A549 (cell line): ENCODE results near the gene DNAH11. TPM values are rescaled to one million over a fixed set of nuclear protein-coding genes. Genes with fewer than 3 reads are reported as not detected.

ENCODE experiments used
- ATAC-seq, 2 experiments: fragments of 200-7000 bp in 1 of 2; fragments of >200 bp in 1 of 2; cut with Nextera tagmentation in 1 of 2; cut with Tn5 transposase in 1 of 2; 3 replicates each; pipeline versions ENCODE4 v1.8.0 to v1.9.1; 2018 to 2020; ENCODE audit warnings: mild to moderate bottlenecking in 1 of 2, moderate library complexity in 1 of 2
- CTCF ChIA-PET: fragments of 300-600 bp; sonication (Branson Sonifier 250); formaldehyde crosslinking; extraction: SDS; loops from one replicate; lab custom pipeline; 2021; ENCODE audit warnings: antibody characterized with exemption, inconsistent platforms; lab: Yijun Ruan, JAX
- POLR2A ChIA-PET: fragments of 350-600 bp; formaldehyde crosslinking; extraction: SDS; loops from one replicate; lab custom pipeline; 2021; ENCODE audit warnings: antibody characterized with exemption, inconsistent platforms; lab: Yijun Ruan, JAX
- DNase-seq, 2 experiments: peaks; one replicate each; pipeline versions ENCODE4 v3.0.0 to v3.0.0-alpha.2; 2011 to 2016; ENCODE audit warnings: low read depth in 1 of 2, low spot score in 1 of 2
- FAIRE-seq: peaks from 2 replicates; lab custom pipeline; 2011; peaks lifted over from hg19 to GRCh38; lab: Jason Lieb, UNC
- H3K27ac ChIP-seq, 2 experiments: fragments of >200 bp; sonication (Bioruptor Twin); formaldehyde crosslinking; 3 replicates each; pipeline ENCODE4 v1.5.1; 2016 to 2017
- H3K4me1 ChIP-seq: fragments of >200 bp; sonication (Bioruptor Twin); formaldehyde crosslinking; 3 replicates; pipeline ENCODE4 v1.6.1; 2016
- H3K4me2 ChIP-seq: fragments of >200 bp; sonication (Bioruptor Twin); formaldehyde crosslinking; 3 replicates; pipeline ENCODE4 v1.6.1; 2016
- H3K4me3 ChIP-seq: fragments of >200 bp; sonication (Bioruptor Twin); formaldehyde crosslinking; 3 replicates; pipeline ENCODE4 v1.5.1; 2016
- H3K9me3 ChIP-seq: fragments of >200 bp; sonication (Bioruptor Twin); formaldehyde crosslinking; 3 replicates; pipeline ENCODE4 v1.6.1; 2016
- CEBPB ChIP-seq, 2 experiments: fragments of >200 bp in 1 of 2; sonication (Bioruptor Twin) in 1 of 2; formaldehyde crosslinking in 1 of 2; IDR thresholded peaks; 2 replicates each; pipeline ENCODE4 v1.6.1; 2012 to 2016
- CHD4 ChIP-seq: fragments of 200-600 bp; sonication (generic); IDR thresholded peaks from 2 replicates; pipeline ENCODE4 v1.6.1; 2016; ENCODE audit warnings: antibody characterized with exemption, mild to moderate bottlenecking, borderline replicate concordance
- EHMT2 ChIP-seq: fragments of 200-600 bp; sonication (generic); IDR thresholded peaks from 2 replicates; pipeline ENCODE4 v1.6.1; 2016; ENCODE audit warnings: antibody characterized with exemption, low read depth, mild to moderate bottlenecking, moderate library complexity
- ELK1 ChIP-seq: fragments of 150-350 bp; IDR thresholded peaks from 2 replicates; pipeline ENCODE4 v1.6.1; 2014; ENCODE audit warnings: low read depth, mild to moderate bottlenecking, low read length
- EP300 ChIP-seq, 2 experiments: fragments of >200 bp; sonication (Bioruptor Twin); formaldehyde crosslinking; IDR thresholded peaks; 2 replicates in 1 of 2; 3 replicates in 1 of 2; pipeline ENCODE4 v1.6.1; 2016 to 2017
- ESRRA ChIP-seq: fragments of 150-350 bp; IDR thresholded peaks from 2 replicates; pipeline ENCODE4 v1.6.1; 2014; ENCODE audit warnings: mild to moderate bottlenecking, low read length, borderline replicate concordance
- FOSL2 ChIP-seq, 2 experiments: fragments of 450-650 bp in 1 of 2; fragments of >200 bp in 1 of 2; sonication (Bioruptor Twin) in 1 of 2; formaldehyde crosslinking; IDR thresholded peaks; 2 replicates each; pipeline versions ENCODE4 v1.5.0 to v1.6.1; 2016 to 2020; ENCODE audit warnings: mild to moderate bottlenecking in 1 of 2, moderate library complexity in 1 of 2
- GATA3 ChIP-seq: IDR thresholded peaks from 2 replicates; pipeline ENCODE4 v1.6.1; 2012; ENCODE audit warnings: borderline replicate concordance
- HDAC2 ChIP-seq: fragments of 200-600 bp; sonication (generic); IDR thresholded peaks from 2 replicates; pipeline ENCODE4 v1.6.1; 2016
- HES2 ChIP-seq: fragments of >200 bp; sonication (Bioruptor Twin); formaldehyde crosslinking; IDR thresholded peaks from 2 replicates; pipeline ENCODE4 v1.6.1; 2016
- HEYL ChIP-seq: fragments of 250-450 bp; sonication (Bioruptor Pico); IDR thresholded peaks from 2 replicates; pipeline ENCODE4 v1.8.0; 2021; ENCODE audit warnings: mild to moderate bottlenecking, moderate library complexity
- HOXA7 ChIP-seq: fragments of 250-450 bp; sonication (Bioruptor Pico); IDR thresholded peaks from 2 replicates; pipeline ENCODE4 v1.5.0; 2020; ENCODE audit warnings: mild to moderate bottlenecking, moderate library complexity
- HOXB5 ChIP-seq: fragments of 250-450 bp; sonication (Bioruptor Pico); IDR thresholded peaks from 2 replicates; pipeline ENCODE4 v1.5.0; 2020; ENCODE audit warnings: mild to moderate bottlenecking, moderate library complexity
- JUNB ChIP-seq: fragments of >200 bp; sonication (Bioruptor Twin); formaldehyde crosslinking; IDR thresholded peaks from 2 replicates; pipeline ENCODE4 v1.6.1; 2016
- KDM1A ChIP-seq: fragments of 200-600 bp; sonication (generic); IDR thresholded peaks from 2 replicates; pipeline ENCODE4 v1.6.1; 2016; ENCODE audit warnings: low read depth, mild to moderate bottlenecking
- MAFK ChIP-seq: fragments of 450-650 bp; IDR thresholded peaks from 2 replicates; pipeline ENCODE4 v1.6.1; 2014; ENCODE audit not compliant: partially characterized antibody
- MYC ChIP-seq: IDR thresholded peaks from 2 replicates; pipeline ENCODE4 v1.6.1; 2012; ENCODE audit warnings: mild to moderate bottlenecking, inconsistent platforms, low read length, improper control_type of control experiment, borderline replicate concordance
- NFE2L2 ChIP-seq: fragments of 150-350 bp; conservative IDR thresholded peaks from 2 replicates; pipeline ENCODE4 v1.6.1; 2014; ENCODE audit warnings: low read length
- PBX3 ChIP-seq: IDR thresholded peaks from 2 replicates; pipeline ENCODE4 v1.6.1; 2012
- PHF8 ChIP-seq: fragments of 200-600 bp; sonication (generic); IDR thresholded peaks from 2 replicates; pipeline ENCODE4 v1.6.1; 2016; ENCODE audit warnings: low read depth, mild to moderate bottlenecking, antibody characterized with exemption, moderate library complexity, borderline replicate concordance
- POLR2A ChIP-seq: IDR thresholded peaks from 2 replicates; pipeline ENCODE4 v1.6.1; 2012; ENCODE audit warnings: mild to moderate bottlenecking, low read length
- RCOR1 ChIP-seq: fragments of 150-350 bp; IDR thresholded peaks from 2 replicates; pipeline ENCODE4 v1.6.1; 2014; ENCODE audit warnings: antibody characterized with exemption, low read length, low read depth
- RNF2 ChIP-seq: fragments of 200-600 bp; sonication (generic); IDR thresholded peaks from 2 replicates; pipeline ENCODE4 v1.6.1; 2016; ENCODE audit warnings: low read depth, mild to moderate bottlenecking, antibody characterized with exemption, moderate library complexity, borderline replicate concordance
- ZFP36 ChIP-seq: fragments of 450-650 bp; IDR thresholded peaks from 2 replicates; pipeline ENCODE4 v1.6.1; 2014; ENCODE audit warnings: borderline replicate concordance; ENCODE audit not compliant: partially characterized antibody
- ZNF302 ChIP-seq: fragments of 250-450 bp; sonication (Bioruptor Pico); IDR thresholded peaks from 2 replicates; pipeline ENCODE4 v1.9.0; 2021; ENCODE audit warnings: inconsistent platforms, mild to moderate bottlenecking, moderate library complexity
- ZSCAN20 ChIP-seq: fragments of 250-450 bp; sonication (Bioruptor Pico); IDR thresholded peaks from 2 replicates; pipeline ENCODE4 v1.8.0; 2022; ENCODE audit warnings: mild to moderate bottlenecking, moderate library complexity
- WGBS: methylation state at CpG from one replicate; pipeline ENCODE4 v1.1.6; 2017; ENCODE audit errors: missing lambda C conversion rate; 5-methylcytosine and 5-hydroxymethylcytosine counted together
- polyA plus RNA-seq, 4 experiments: library from polyadenylated mRNA; depleted of rRNA in 3 of 4; stranded (reverse); fragments of >200 nt; fragmentation: RNase III in 1 of 4; extraction: RNeasy Plus Mini Kit Qiagen cat#74134 plus additional on column Dnase treatment in 1 of 4; gene quantifications; 2 replicates in 3 of 4; 3 replicates in 1 of 4; pipeline ENCODE4 v1.2.3, GENCODE V29; 2011 to 2017

DNAH11 gene
- polyA plus RNA-seq, 2 of the 4 experiments (the other 2 are of a cell fraction) = 0.03 to 0.13 TPM

- FAIRE-seq (no peak), DNase-seq (no peak), ATAC-seq (no peak)
- H3K4me3 ChIP-seq = no peak overlapping the region
- CTCF ChIA-PET = interaction anchor here (1.0 kb wide), 1 partner anchor 27 kb away, joined by 3 read pairs; no protein-coding TSS in a partner anchor
- no peaks in the 10 kb centered on the region for H3K4me1 ChIP-seq
- TF ChIP-seq JUNB (no peak), EHMT2 (no peak), EP300 (IDR thresholded peaks at IDR 0.05) (no peak), PBX3 (no peak), ELK1 (no peak), HOXB5 (CRISPR knock-in tag) (no peak), KDM1A (no peak), HES2 (no peak), ESRRA (no peak), HDAC2 (no peak), RNF2 (no peak), CHD4 (no peak), ZSCAN20 (CRISPR knock-in tag) (no peak), PHF8 (no peak), FOSL2 (IDR thresholded peaks at IDR 0.05) (no peak), FOSL2 (CRISPR knock-in tag; IDR thresholded peaks at IDR 0.05) (no peak), RCOR1 (no peak), ZFP36 (no peak), MYC (no peak), NFE2L2 (no peak)
- TF ChIP-seq, all 56 proteins: peak for 0
- H3K9me3 ChIP-seq = no peaks in the 10 kb centered on the region
- H3K27ac ChIP-seq = no peak overlapping the region
- POLR2A ChIA-PET = no interaction called here
- 71% methylated on average over 14 of the region's 14 CpGs for WGBS
- no peak overlapping the region for H3K4me2 ChIP-seq
Observed at GRCh38 chr7:21903020-21903786, 360.4 kb downstream of the DNAH11 start.

GRCh38 chr7:21908746-21909145 lies 365.9 kb downstream of the DNAH11 start:
- POLR2A ChIA-PET = no interaction called here
- Histone ChIP-seq H3K4me3 (no peak overlapping the region), H3K4me2 (no peak overlapping the region), H3K4me1 (no peaks in the 10 kb centered on the region), H3K27ac (no peak overlapping the region), H3K9me3 (no peaks in the 10 kb centered on the region)
- TF ChIP-seq HEYL (CRISPR knock-in tag) (no peak), ZNF302 (CRISPR knock-in tag) (no peak), POLR2A (no peak), JUNB (no peak), MYC (no peak), GATA3 (no peak), MAFK (peak; percentile 42), CEBPB (IDR thresholded peaks at IDR 0.05) (no peak), HOXA7 (CRISPR knock-in tag) (no peak)
- ATAC-seq (no peak), DNase-seq (no peak), FAIRE-seq (no peak)
- CTCF ChIA-PET = interaction anchor here (1.0 kb wide), 1 partner anchor 17 kb away, joined by 3 read pairs; no protein-coding TSS in a partner anchor
- 61% methylated on average over 5 of the region's 5 CpGs for WGBS
